Measurements from ENCODE around the gene CMKLR1. TPM values are rescaled to one million over a fixed set of nuclear protein-coding genes. Genes with fewer than 3 reads are reported as not detected.

The CMKLR1 gene
- total RNA-seq (ENCODE audit: low replicate concordance) = 0.08 and 1.3 TPM in 2 replicates

DNA sequence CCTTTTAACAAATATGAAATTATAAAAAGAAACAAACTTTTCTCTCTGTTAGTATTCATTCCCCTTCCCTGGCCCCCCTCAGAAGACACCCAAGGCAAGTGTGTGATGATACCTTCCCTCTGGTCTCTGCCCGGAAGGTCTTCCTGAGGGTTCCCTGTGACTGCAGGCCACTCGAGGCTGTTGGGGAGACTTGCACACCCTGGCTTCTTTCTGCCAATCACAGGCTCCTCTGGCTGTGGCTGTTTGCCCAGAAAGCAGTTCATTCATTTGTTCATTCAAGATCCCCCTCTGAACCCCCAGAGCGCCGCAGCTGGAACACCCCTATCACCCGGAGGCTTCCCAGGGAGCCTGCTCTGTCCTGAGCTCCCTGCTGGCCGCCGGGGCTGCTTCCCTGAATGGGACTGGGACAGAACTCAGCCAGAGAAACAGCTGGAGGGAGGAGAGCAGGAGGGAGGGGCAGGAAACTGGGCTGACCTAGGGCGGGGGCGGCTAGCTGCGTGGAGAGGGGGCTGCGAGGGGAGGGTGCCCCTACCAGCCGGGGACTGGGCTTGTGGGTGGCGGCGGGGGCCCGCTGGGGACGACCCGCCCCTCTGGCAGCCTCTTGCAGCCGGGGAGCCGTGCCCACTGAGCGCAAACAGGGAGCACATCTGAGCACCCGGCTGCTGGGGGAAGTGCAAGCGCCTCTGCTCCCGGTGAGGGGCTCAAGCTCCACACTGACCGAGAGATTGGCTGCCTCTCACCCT lies at the start of gene CMKLR1:
TSS of gene CMKLR1 (minus strand) at position 397 of the 743 bp plus-strand sequence. CDS start 45,720 bp downstream, outside the sequence.

Other genes with a start within 250 kb of the CMKLR1 start
- not detected in 2 replicates for gene WSCD2, start 210.0 kb downstream of the CMKLR1 start, total RNA-seq (ENCODE audit: low replicate concordance)
- gene FICD, start 176.0 kb upstream of the CMKLR1 start, total RNA-seq (ENCODE audit: low replicate concordance) = 8.5 and 9.6 TPM in 2 replicates
- 105 and 247 TPM in 2 replicates for gene SART3, start 221.9 kb upstream of the CMKLR1 start, total RNA-seq (ENCODE audit: low replicate concordance)
- 102 and 131 TPM in 2 replicates for gene ISCU, start 223.3 kb upstream of the CMKLR1 start, total RNA-seq (ENCODE audit: low replicate concordance)